ENCODE results near the gene ELMOD3. TPM values are rescaled to one million over a fixed set of nuclear protein-coding genes. Genes with fewer than 3 reads are reported as not detected.

ELMOD3 gene
- total RNA-seq, 2 donors from 2014 or later, result 12.4 to 18.9 TPM

- Histone ChIP-seq H3K36me3 (ENCODE audit: control insufficient read depth, insufficient read depth, low read length) (peaks cover 3% of the 10 kb centered on the region), H3K27me3 (ENCODE audit: control insufficient read depth, insufficient read depth, low read length, poor library complexity, severe bottlenecking) (no peaks in the 10 kb centered on the region), H3K9ac (ENCODE audit: extremely low read depth, low read length, poor library complexity, severe bottlenecking) (no peak overlapping the region), H3K4me1 (ENCODE audit: control insufficient read depth, insufficient read depth, low read length) (no peaks in the 10 kb centered on the region), H3K4me3 (ENCODE audit: low read length) (no peak overlapping the region), H3K9me3 (ENCODE audit: control insufficient read depth, low read length) (peaks cover 13% of the 10 kb centered on the region), H3K27ac (ENCODE audit: low read depth, low read length) (no peak overlapping the region)
- no peak overlapping the region for H3K27ac Mint-ChIP-seq
- H3K4me3 Mint-ChIP-seq, result no peak overlapping the region
- WGBS, 2 experiments (ENCODE audit: insufficient coverage in 1 of 2, insufficient read length in 1 of 2), result 93 to 100% methylated on average over 4 to 7 of the region's 7 CpGs
- peaks cover 46% of the 10 kb centered on the region for H3K36me3 Mint-ChIP-seq (ENCODE audit: low read depth)
- H3K9me3 Mint-ChIP-seq, result peaks cover 10% of the 10 kb centered on the region
- peaks cover 6% of the 10 kb centered on the region for H3K4me1 Mint-ChIP-seq
- H3K27me3 Mint-ChIP-seq (ENCODE audit: insufficient read depth), result no peaks in the 10 kb centered on the region
- no peak for TF ChIP-seq CTCF (conservative IDR thresholded peaks at IDR 0.05)
- no peak for DNase-seq
These were observed 46.9 kb downstream of the ELMOD3 start for GRCh38 chr2:85401464-85401805.

DNA sequence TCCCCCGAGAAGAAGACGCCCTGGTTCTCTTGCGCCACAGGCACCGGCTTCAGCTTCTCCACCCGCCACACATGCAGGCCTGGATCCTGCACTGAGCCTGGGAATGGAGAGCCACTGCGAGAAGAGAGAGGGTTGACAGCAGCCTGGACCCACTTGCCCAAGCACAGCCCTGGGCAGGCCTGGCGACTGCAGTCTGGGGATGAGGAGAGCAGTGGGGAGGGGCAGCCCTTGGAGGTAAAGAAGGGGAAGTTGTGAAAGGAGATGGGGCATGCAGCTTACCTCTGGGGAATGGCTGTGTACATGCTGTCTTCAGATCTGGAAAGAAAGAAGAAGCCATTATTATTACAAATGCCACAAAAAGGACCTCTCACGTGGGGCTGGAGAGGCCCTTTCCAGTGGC lies 47.3 kb downstream of the ELMOD3 start:
- TF ChIP-seq CTCF (conservative IDR thresholded peaks at IDR 0.05), result no peak
- Mint-ChIP-seq H3K4me1 (peaks cover 6% of the 10 kb centered on the region), H3K4me3 (no peak overlapping the region), H3K27ac (no peak overlapping the region), H3K27me3 (ENCODE audit: insufficient read depth) (no peaks in the 10 kb centered on the region), H3K36me3 (ENCODE audit: low read depth) (peaks cover 42% of the 10 kb centered on the region), H3K9me3 (peaks cover 10% of the 10 kb centered on the region)
- peaks cover 3% of the 10 kb centered on the region for H3K36me3 ChIP-seq (ENCODE audit: control insufficient read depth, insufficient read depth, low read length)
- no peak for DNase-seq
- H3K9me3 ChIP-seq (ENCODE audit: control insufficient read depth, low read length), result peaks cover 13% of the 10 kb centered on the region
- no peaks in the 10 kb centered on the region for H3K4me1 ChIP-seq (ENCODE audit: control insufficient read depth, insufficient read depth, low read length)
- 92 to 98% methylated on average over 6 to 8 of the region's 8 CpGs for WGBS, 2 experiments (ENCODE audit: insufficient coverage in 1 of 2, insufficient read length in 1 of 2)
- H3K4me3 ChIP-seq (ENCODE audit: low read length), result no peak overlapping the region
- no peaks in the 10 kb centered on the region for H3K27me3 ChIP-seq (ENCODE audit: control insufficient read depth, insufficient read depth, low read length, poor library complexity, severe bottlenecking)
- H3K9ac ChIP-seq (ENCODE audit: extremely low read depth, low read length, poor library complexity, severe bottlenecking), result no peak overlapping the region
- no peak overlapping the region for H3K27ac ChIP-seq (ENCODE audit: low read depth, low read length)

GRCh38 chr2:85405201-85406059 lies 50.9 kb downstream of the ELMOD3 start:
- DNase-seq, result peak; percentile 72
- H3K9ac ChIP-seq (ENCODE audit: extremely low read depth, low read length, poor library complexity, severe bottlenecking), result no peak overlapping the region
- H3K27ac ChIP-seq (ENCODE audit: low read depth, low read length), result peak overlapping the region; percentile 44
- no peak for TF ChIP-seq CTCF (conservative IDR thresholded peaks at IDR 0.05)
- Mint-ChIP-seq H3K27ac (no peak overlapping the region), H3K27me3 (ENCODE audit: insufficient read depth) (no peaks in the 10 kb centered on the region), H3K9me3 (peaks cover 10% of the 10 kb centered on the region), H3K4me1 (peaks cover 15% of the 10 kb centered on the region), H3K36me3 (ENCODE audit: low read depth) (peaks cover 16% of the 10 kb centered on the region), H3K4me3 (no peak overlapping the region)
- H3K36me3 ChIP-seq (ENCODE audit: control insufficient read depth, insufficient read depth, low read length), result no peaks in the 10 kb centered on the region
- no peak overlapping the region for H3K4me3 ChIP-seq (ENCODE audit: low read length)
- no peaks in the 10 kb centered on the region for H3K27me3 ChIP-seq (ENCODE audit: control insufficient read depth, insufficient read depth, low read length, poor library complexity, severe bottlenecking)
- 84 to 85% methylated on average over 15 of the region's 15 CpGs for WGBS, 2 experiments (ENCODE audit: insufficient coverage in 1 of 2, insufficient read length in 1 of 2)
- peaks cover 13% of the 10 kb centered on the region for H3K9me3 ChIP-seq (ENCODE audit: control insufficient read depth, low read length)
- no peaks in the 10 kb centered on the region for H3K4me1 ChIP-seq (ENCODE audit: control insufficient read depth, insufficient read depth, low read length)

All from endodermal cell (in vitro differentiated cells).